ENCODE measurements around the gene MPL.

DNA sequence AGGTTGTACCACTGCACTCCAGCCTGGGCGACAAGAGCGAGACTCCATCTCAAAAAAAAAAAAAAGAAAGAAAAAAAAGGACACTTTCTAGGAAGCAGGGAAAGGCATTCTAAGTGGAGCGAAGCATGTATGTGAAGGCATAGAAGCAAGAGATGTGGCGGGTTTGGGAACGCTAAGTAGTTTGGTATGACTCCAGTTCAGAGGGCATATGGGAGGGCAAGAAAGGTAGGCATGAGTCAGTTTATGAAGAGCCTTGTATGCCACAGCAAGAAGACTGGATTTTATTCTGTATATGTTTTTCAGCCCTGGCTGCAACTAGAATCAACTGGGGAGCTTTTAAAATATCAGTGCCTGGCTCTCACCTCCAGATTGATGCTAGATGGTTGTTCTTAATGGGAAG lies 34.6 kb downstream of the MPL start:
- TF ChIP-seq BACH2 (CRISPR knock-in tag; IDR thresholded peaks at IDR 0.05; ENCODE audit: borderline replicate concordance) (no peak), ZFP30 (CRISPR knock-in tag; IDR thresholded peaks at IDR 0.05) (no peak), ZFP3 (CRISPR knock-in tag; IDR thresholded peaks at IDR 0.05) (no peak), RARB (CRISPR knock-in tag; IDR thresholded peaks at IDR 0.05) (no peak), GLIS3 (CRISPR knock-in tag; IDR thresholded peaks at IDR 0.05) (no peak), TOX (CRISPR knock-in tag; IDR thresholded peaks at IDR 0.05; ENCODE audit: borderline replicate concordance) (no peak), ARNTL (CRISPR knock-in tag; IDR thresholded peaks at IDR 0.05; ENCODE audit: borderline replicate concordance, low read depth) (no peak), SNAI2 (CRISPR knock-in tag; IDR thresholded peaks at IDR 0.05) (no peak), ZC3H10 (CRISPR knock-in tag; IDR thresholded peaks at IDR 0.05) (no peak)
- TF ChIP-seq, protein P1, sequence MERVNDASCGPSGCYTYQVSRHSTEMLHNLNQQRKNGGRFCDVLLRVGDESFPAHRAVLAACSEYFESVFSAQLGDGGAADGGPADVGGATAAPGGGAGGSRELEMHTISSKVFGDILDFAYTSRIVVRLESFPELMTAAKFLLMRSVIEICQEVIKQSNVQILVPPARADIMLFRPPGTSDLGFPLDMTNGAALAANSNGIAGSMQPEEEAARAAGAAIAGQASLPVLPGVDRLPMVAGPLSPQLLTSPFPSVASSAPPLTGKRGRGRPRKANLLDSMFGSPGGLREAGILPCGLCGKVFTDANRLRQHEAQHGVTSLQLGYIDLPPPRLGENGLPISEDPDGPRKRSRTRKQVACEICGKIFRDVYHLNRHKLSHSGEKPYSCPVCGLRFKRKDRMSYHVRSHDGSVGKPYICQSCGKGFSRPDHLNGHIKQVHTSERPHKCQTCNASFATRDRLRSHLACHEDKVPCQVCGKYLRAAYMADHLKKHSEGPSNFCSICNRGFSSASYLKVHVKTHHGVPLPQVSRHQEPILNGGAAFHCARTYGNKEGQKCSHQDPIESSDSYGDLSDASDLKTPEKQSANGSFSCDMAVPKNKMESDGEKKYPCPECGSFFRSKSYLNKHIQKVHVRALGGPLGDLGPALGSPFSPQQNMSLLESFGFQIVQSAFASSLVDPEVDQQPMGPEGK (CRISPR knock-in tag; IDR thresholded peaks at IDR 0.05; ENCODE audit: borderline replicate concordance) = no peak
- TF ChIP-seq, protein P2, sequence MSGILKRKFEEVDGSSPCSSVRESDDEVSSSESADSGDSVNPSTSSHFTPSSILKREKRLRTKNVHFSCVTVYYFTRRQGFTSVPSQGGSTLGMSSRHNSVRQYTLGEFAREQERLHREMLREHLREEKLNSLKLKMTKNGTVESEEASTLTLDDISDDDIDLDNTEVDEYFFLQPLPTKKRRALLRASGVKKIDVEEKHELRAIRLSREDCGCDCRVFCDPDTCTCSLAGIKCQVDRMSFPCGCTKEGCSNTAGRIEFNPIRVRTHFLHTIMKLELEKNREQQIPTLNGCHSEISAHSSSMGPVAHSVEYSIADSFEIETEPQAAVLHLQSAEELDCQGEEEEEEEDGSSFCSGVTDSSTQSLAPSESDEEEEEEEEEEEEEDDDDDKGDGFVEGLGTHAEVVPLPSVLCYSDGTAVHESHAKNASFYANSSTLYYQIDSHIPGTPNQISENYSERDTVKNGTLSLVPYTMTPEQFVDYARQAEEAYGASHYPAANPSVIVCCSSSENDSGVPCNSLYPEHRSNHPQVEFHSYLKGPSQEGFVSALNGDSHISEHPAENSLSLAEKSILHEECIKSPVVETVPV (CRISPR knock-in tag; IDR thresholded peaks at IDR 0.05) = no peak
- TF ChIP-seq, protein P3, sequence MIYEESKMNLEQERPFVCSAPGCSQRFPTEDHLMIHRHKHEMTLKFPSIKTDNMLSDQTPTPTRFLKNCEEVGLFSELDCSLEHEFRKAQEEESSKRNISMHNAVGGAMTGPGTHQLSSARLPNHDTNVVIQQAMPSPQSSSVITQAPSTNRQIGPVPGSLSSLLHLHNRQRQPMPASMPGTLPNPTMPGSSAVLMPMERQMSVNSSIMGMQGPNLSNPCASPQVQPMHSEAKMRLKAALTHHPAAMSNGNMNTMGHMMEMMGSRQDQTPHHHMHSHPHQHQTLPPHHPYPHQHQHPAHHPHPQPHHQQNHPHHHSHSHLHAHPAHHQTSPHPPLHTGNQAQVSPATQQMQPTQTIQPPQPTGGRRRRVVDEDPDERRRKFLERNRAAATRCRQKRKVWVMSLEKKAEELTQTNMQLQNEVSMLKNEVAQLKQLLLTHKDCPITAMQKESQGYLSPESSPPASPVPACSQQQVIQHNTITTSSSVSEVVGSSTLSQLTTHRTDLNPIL (CRISPR knock-in tag; IDR thresholded peaks at IDR 0.05; ENCODE audit: low read depth) = no peak
- TF ChIP-seq, protein P4, sequence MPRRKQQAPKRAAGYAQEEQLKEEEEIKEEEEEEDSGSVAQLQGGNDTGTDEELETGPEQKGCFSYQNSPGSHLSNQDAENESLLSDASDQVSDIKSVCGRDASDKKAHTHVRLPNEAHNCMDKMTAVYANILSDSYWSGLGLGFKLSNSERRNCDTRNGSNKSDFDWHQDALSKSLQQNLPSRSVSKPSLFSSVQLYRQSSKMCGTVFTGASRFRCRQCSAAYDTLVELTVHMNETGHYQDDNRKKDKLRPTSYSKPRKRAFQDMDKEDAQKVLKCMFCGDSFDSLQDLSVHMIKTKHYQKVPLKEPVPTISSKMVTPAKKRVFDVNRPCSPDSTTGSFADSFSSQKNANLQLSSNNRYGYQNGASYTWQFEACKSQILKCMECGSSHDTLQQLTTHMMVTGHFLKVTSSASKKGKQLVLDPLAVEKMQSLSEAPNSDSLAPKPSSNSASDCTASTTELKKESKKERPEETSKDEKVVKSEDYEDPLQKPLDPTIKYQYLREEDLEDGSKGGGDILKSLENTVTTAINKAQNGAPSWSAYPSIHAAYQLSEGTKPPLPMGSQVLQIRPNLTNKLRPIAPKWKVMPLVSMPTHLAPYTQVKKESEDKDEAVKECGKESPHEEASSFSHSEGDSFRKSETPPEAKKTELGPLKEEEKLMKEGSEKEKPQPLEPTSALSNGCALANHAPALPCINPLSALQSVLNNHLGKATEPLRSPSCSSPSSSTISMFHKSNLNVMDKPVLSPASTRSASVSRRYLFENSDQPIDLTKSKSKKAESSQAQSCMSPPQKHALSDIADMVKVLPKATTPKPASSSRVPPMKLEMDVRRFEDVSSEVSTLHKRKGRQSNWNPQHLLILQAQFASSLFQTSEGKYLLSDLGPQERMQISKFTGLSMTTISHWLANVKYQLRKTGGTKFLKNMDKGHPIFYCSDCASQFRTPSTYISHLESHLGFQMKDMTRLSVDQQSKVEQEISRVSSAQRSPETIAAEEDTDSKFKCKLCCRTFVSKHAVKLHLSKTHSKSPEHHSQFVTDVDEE (CRISPR knock-in tag; IDR thresholded peaks at IDR 0.05) = no peak
- TF ChIP-seq, protein P5, sequence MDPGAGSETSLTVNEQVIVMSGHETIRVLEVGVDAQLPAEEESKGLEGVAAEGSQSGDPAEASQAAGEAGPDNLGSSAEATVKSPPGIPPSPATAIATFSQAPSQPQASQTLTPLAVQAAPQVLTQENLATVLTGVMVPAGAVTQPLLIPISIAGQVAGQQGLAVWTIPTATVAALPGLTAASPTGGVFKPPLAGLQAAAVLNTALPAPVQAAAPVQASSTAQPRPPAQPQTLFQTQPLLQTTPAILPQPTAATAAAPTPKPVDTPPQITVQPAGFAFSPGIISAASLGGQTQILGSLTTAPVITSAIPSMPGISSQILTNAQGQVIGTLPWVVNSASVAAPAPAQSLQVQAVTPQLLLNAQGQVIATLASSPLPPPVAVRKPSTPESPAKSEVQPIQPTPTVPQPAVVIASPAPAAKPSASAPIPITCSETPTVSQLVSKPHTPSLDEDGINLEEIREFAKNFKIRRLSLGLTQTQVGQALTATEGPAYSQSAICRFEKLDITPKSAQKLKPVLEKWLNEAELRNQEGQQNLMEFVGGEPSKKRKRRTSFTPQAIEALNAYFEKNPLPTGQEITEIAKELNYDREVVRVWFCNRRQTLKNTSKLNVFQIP (CRISPR knock-in tag; IDR thresholded peaks at IDR 0.05; ENCODE audit: borderline replicate concordance, low read depth) = no peak

Data from SK-N-SH treated with all-trans-retinoic acid at 6 μM for 48 hours (cell line).